Stimulated activated naive CD4-positive, alpha-beta T cell treated with Interleukin-2 at 50 U/mL for 16 hours (primary cell): ENCODE data around the gene PACS1.
A peak's percentile ranks its signal among the peaks of the same experiment; 100 is the strongest.
"Not testable (repeated sequence)": the region's sequence is repeated elsewhere in the genome, so short reads cannot be mapped to it uniquely, and the experiment has no call there.

Source experiments
- DNase-seq: peaks from one replicate; lab custom pipeline; 2025; lab: John Stamatoyannopoulos, UW

The PACS1 gene

GRCh38 chr11:66277064-66277463 lies 207.0 kb downstream of the PACS1 start:
- DNase-seq, result not testable (repeated sequence)

- peak; percentile 17 for DNase-seq
Observed at GRCh38 chr11:66277471-66278362, 207.6 kb downstream of the PACS1 start, which contains the start of gene CNIH2. Gene CNIH2 (plus strand): TSS chr11:66278175. CDS start chr11:66278457, 282 bp downstream.

GRCh38 chr11:66278363-66279091 lies 208.5 kb downstream of the PACS1 start:
- peak; percentile 17 for DNase-seq

DNA sequence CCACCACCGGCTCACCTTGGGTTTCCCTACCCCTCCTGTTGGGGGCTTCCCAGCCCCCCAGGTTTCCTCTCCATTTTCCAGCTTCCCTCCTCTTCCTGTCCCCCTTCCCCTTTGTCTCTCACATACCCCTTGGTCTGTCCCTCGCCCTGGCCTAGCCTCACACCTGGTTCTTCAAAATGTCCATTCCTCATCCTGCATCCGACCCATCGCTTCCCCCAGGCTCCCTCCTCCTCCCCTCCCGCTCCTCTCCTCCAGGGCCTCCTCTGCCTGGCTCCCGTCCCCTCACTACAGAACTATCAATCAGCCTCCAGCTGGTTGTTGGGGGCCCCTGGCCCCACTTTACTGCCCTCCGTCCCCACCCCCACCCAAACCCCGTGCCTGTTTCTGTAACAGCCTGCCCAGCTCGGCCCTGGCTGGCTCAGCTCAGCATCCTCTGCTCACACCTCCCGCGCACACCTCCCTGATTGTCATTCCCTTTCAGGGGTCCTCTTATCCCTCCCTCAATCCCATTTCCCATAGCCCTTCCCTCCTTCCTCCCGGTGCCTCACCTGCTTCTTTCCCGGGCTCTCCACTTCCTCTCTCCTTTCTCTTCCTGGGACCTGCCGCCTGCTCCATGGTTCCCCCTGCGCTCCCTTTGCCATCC lies 209.1 kb downstream of the PACS1 start:
- no peak for DNase-seq

- no peak for DNase-seq
Observed at GRCh38 chr11:66280428-66280827, 210.4 kb downstream of the PACS1 start.

- DNase-seq, result no peak
Observed at GRCh38 chr11:66281001-66281400, 210.9 kb downstream of the PACS1 start.

DNA sequence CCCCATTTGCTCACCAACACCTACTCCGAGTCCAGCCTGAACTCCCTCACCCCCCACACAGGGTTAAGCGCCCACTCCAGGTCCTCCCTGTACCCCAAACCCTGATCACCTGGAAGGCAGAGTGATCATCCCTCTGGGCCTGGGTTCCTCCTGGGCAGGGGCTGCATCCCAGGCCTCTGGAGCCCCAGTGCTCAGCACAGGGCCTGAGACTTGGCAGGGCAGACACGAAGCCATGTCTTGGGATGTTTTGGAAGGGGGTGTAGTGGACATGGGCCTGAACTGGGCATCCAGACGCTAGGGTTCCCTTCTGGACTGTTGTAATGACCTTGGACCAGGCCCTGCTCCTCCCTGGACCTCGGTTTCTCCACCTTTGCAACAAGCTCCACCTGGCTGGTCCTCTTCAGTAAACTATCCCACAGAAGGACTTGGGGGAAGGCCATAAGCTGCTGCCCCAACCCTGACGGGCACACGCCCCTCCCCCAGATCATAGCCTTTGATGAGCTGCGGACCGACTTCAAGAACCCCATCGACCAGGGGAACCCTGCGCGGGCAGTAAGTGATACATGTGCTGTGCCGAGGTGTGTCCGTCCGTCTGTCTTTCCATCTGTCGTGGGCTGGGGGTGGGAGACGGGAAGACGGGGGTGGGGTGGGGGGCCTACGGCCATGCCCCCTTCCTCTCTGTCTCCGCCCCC lies 211.8 kb downstream of the PACS1 start:
- DNase-seq, result no peak

DNA sequence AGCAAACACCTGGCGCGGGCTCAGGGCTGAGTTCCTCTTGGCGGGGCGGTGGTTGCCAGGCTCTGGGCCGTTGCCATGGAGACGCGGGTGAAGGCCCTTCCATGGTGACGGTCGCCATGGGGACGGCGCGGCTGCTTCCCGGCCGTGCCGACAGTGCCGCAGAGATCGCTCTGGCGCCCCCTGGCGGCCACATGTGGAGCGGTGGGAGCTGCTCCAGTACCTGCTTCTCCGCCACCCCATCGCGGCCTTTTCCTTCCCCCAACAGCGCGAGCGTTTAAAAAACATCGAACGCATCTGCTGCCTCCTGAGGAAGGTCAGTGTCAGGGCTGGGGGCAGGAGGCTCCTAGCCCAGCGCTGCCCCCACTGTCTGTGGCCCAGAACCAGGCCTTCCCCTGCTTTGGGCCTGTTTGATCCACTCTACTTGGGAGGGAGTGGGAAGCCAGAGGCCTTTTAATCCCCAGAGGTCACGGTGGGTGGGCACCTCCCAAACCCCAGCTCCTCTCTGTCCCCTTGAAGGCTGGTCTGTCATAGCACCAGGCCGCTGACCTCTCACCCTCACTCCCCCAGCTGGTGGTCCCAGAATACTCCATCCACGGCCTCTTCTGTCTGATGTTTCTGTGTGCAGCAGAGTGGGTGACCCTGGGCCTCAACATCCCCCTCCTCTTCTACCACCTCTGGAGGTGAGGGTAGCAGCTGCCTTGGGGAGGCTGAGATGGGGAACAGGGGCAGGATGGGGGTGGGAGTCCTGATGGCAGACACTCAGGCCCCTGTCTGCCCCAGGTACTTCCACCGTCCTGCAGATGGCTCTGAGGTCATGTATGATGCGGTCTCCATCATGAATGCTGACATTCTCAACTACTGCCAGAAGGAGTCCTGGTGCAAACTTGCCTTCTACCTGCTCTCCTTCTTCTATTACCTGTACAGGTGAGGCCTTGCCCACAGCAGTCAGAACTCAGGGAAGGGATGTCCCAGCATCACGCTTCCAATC lies 212.7 kb downstream of the PACS1 start:
- DNase-seq, result peak; percentile 98

GRCh38 chr11:66283461-66284105 lies 213.5 kb downstream of the PACS1 start:
- DNase-seq, result no peak

GRCh38 chr11:66284526-66285078 lies 214.5 kb downstream of the PACS1 start:
- no peak for DNase-seq

DNA sequence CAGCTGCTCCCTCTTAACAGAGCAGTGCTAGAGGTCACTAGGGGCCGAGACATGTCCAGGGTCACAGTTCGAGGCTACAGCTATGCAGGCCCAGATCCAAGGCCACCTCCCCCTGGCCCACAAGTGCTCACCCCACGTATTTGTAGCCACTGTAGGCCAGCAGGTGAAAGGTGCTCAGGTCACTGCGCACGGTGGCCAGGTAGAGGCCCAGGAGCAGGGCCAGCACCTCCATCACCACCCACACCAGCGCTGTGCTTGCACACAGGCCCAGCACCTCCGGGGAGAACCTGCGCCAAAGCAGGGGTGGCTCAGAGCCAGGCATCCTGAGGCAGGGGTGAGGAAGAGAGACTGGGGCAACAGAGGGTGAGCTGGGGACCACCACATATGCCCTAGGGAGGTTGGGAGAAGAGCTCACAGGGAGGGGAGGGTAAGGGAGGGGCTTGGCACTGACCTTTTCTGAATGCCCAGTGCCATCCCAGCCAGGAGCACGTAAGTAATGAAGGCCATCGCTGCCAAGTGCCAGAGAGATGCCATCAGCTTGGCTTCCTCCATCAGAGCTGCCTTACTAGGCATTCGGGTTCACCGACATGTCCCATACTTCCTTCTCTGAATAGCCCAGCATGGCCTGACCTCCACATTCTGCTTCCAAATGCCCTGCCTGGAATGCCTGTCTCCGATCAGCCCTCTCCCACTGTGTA lies 215.3 kb downstream of the PACS1 start:
- DNase-seq, result no peak

GRCh38 chr11:66286699-66287098 lies 216.6 kb downstream of the PACS1 start:
- no peak for DNase-seq

GRCh38 chr11:66287211-66287888 lies 217.3 kb downstream of the PACS1 start:
- DNase-seq, result no peak

DNA sequence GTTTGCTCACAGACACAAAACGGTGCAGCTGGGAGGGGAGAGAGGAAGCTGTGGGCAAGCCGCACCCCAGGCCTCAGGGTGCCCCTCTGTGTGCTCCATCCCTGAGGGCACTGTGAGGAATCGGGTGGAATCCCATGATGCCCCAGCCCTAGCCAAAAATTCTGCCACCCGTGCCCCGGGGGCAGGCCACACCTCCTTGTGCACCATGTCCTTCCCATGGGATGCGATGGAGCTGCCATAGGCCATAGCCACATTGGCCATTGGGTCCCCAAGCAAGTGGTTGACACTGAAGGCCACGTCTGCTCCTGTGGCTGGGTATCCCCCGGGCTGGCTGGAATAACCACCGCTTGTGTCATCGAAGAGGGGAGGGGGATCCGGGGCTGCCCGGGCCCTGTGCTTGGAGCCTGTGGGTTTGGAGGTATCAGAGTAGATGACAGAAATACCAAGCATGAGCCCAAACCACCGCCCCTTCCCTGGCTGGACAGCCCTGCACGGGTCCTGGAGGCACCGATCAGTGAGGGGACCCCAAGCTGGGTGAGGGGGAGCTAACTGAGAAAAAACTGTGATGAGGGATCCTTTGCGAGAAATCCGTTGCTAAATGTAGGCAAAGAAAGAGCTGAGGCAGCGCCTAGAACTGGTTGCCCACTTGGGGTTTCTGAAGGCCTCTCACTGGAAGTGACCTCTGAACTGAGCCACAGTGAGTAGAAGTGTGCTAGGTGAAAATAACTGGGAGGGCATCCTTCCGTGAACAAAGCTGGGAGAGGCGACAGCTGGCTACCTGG lies 218.0 kb downstream of the PACS1 start:
- DNase-seq, result no peak

DNA sequence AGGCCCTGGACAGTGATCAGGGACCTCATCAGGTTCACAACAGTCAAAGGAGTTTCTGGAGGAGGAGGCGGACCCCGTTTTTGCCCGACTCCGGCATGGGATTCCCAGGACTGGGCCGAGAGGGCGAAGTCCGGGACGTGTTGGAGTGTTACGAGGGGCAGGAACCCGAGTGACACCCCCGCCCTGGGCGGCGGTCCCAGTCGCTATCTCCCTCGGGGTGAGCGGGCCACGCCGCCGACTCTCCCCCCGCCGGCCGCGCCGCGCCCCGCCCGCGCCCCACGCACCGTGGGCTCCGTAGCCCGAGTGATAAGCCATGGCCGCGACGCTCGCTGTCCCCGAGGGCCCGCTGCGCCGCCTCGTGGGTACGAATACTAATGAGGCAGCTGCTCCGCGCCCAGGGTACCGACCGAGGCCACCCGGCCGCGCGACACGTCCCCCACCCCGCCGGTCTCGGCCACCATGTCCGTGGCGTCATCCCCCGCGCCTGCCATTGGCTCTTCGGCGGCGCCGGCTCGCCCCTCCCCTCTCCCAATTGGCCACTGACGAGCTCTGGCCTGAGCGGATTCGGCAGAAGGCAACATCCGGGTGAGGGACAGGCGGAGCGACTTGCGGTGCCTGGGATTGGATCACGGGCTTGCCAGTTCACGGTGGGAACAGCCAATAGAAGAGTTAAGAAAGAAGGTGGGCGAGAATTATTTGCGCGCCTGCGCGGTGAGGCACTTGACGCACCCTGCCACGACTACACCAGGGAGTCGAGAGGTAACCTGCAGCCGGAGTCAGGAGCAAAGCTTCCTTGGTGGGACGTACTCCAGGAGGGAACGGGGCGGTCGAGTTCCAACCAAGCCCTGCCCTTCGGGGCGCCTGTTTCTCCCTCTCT lies 218.8 kb downstream of the PACS1 start, which contains the start of gene YIF1A:
Gene YIF1A (minus strand): TSS at position 473 of the 877 bp plus-strand sequence. CDS start 158 bp downstream, at position 315.
- peak; percentile 99 for DNase-seq

- peak; percentile 88 for DNase-seq
Observed at GRCh38 chr11:66289548-66290329, 219.7 kb downstream of the PACS1 start.
